HG02571 (cell line): Measurements from ENCODE around the gene CDHR2.

Experiments
- ATAC-seq: cut with Tn5 transposase; IDR thresholded peaks from one replicate; pipeline ENCODE4 v1.9.1; 2021; ENCODE audit warnings: mild to moderate bottlenecking, moderate library complexity; ENCODE audit not compliant: unreplicated experiment

Gene CDHR2

DNA sequence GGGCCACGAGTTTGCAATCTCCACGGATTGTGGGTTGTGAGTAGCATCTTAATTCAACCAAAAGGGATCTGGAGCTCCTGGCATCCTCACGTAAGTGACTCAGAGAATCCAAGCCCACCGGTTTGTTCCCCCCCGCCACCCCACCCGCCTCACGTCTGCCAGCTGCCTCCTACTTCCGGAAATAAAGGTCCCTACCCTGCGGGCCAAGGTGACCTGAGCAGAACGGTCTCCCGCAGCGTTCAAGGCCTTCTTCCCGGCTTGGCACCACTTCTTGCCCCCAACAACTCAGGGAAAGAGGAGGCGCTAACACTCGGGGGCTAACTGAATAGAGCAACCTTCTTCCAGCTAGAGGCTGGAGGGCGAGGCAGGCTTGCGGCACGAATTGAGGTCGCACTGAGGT is 69.6 kb downstream of the CDHR2 start:
- ATAC-seq: no peak

- ATAC-seq: no peak
These were observed 70.0 kb downstream of the CDHR2 start for GRCh38 chr5:176619203-176619568.

- ATAC-seq: no peak
These were observed 70.6 kb downstream of the CDHR2 start for GRCh38 chr5:176619569-176620332.

DNA sequence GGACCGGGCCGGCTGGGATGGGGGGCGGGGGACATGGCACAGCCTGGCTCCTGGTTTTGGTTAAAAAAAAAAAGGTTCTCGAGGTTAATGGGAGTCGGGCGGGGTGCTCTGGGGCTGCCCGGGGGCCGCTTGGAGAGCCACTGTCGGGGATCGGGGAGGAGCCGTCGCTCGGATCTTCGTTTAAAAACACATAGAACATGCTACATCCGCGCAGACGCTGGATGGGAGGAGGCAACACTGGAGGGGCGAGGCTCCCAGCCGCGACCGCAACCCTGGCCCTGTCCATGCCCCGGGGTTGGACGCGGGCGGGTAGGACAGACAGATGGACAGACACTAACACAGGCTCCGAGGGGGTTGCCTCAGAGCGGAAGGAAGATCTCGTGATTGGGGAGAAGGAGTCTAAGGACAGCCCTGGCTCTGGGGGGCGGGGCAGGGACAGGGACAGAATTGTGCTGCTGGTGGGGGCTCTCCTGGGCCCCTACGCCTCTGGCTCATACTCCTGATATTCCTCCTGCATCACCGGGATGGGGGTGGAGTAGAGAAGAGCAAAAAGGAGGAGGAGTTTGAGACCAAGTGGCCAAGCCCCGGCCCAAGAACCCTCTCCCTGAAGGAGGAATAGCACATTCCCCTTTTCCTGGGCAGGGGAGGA is 71.3 kb downstream of the CDHR2 start:
- ATAC-seq: no peak

- no peak for ATAC-seq
These were observed 72.5 kb downstream of the CDHR2 start for GRCh38 chr5:176621661-176622079.

DNA sequence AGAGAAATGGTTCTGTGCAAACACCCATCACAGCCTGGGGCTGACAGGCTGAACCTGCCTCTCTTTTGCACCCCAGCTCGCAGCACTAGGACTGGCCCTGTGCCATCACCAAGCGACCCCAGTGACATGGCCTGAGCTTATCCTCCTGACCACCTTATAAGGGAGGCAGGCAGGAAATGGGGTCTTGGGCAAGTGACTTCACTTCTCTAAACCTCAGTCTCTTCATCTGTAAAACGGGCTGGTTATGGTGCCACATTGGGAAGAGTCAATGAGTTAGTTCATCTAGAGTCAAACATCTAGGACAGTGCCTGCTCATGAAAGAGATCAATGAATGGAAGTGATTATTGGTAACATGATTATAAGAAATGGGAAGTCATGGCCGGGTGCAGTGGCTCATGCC is 75.0 kb downstream of the CDHR2 start:
- no peak for ATAC-seq

DNA sequence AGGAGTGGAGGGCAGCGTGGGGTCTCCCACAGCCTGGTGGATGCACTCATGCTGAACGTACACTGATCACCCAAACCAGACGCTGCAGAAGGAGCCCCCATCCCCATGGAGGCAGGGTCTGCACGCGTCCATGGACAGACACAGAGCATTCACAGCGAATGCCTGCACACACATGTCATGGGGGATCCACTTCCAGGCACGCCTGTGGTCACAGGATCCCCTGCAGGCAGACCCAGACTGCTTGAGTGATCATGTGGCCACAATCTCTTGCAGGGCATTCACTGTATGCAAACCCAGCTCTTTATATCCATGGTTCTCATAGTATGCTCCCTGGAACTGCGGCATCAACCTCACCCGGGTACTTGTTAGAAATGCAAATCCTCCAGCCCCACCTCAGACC is 75.8 kb downstream of the CDHR2 start:
- no peak for ATAC-seq

GRCh38 chr5:176625512-176625911 is 76.4 kb downstream of the CDHR2 start:
- ATAC-seq: no peak

DNA sequence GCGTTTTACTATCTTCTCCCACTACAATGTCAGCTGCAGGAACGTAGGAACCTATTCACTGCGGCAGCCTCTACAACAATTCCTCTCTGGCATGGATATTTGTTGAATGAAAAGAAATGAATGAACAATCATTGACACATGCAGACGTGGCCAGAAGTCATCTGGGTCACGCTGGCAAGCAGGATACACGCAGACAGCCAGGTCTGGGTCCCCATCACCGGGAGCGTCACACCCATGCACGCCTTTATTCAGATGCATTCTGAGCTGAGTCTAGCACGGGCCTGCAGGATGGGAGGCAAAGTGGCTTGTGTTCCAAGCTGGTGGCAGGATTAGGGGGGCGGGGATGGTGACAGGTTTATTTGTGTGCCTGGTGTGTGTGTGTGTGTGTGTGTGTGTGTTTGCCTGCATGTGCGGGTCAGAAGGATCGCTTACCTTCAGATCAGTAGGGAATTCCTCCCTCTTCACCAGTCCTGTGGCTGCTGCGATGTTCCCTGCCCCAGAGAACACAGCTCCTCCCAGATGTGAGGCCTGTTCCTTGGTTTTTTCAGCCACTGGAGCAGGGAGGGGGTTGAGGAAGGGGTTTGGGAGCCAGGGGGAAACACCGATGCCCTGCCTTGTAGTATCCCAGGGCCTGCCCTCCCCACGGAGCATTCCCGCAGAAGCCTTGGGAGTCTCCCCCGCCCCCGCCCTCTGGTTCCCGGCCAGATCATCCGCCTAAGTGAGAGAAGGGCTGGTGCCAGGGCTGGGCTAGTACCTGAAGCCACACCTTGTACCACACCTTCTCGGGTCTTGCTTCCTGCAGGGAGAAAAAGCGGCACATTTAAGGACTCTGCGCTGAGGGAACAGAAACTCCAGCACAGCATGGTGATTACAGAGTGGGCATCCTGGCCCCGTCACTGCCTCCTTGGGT is 77.1 kb downstream of the CDHR2 start:
- ATAC-seq: no peak

- ATAC-seq: no peak
These were observed 77.7 kb downstream of the CDHR2 start for GRCh38 chr5:176626876-176627236.

DNA sequence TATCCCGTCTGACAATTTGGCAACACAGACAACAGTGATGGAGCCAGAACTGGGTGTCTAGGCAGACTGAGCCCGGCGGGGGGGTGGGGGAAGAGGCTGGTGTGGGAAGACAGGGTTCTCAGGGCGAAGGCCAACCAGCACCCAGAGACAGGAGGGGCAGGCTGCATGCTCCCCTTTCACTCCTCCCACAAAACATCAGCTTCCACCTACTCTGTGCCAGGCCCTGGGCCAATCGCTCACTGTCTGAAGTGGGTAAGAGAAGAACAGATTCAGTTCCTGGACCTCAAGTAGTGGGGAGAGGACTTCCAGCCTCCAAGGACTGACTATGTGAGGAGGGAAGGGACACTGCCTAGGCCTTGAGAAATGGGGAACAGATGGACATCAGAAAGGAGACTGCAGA is 78.4 kb downstream of the CDHR2 start:
- ATAC-seq: no peak

DNA sequence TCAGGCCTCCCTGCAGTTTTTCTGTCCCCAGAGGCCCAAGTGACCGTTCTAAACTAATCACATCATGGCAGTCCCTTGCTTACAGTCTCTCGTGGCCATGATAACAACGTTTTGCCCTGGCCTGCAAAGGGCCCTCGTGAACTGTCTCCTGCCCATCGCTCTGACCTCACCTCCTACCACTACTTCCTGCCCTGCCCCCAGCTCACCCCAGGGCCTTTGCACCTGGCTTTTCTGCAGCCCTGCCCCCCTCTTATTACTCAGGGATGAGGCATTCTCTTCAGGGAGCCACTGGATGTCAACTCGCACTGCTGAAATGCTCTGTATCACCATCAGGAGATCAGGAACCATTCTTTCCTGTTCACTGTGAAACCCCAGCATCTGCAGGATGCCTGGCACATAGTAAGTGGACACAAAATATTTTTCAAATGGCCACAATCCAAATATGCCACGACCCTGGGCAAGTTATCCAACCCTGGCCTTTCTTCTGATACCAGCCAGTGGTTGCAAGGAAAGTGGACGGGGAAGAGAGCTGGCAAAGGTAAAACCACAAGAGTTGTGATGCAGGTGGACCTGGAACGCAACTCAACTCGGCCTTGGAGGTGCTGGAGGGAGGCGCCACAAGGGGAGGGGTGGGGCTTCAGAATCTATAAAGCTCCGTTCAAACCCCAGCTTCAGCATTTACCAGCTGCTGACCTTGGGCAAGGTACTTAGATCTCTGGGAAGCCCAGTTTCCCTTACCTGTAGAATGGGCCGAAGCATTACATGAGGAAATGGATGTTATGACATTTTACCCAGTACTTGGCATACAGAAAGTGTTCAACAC is 79.5 kb downstream of the CDHR2 start:
- ATAC-seq: no peak

DNA sequence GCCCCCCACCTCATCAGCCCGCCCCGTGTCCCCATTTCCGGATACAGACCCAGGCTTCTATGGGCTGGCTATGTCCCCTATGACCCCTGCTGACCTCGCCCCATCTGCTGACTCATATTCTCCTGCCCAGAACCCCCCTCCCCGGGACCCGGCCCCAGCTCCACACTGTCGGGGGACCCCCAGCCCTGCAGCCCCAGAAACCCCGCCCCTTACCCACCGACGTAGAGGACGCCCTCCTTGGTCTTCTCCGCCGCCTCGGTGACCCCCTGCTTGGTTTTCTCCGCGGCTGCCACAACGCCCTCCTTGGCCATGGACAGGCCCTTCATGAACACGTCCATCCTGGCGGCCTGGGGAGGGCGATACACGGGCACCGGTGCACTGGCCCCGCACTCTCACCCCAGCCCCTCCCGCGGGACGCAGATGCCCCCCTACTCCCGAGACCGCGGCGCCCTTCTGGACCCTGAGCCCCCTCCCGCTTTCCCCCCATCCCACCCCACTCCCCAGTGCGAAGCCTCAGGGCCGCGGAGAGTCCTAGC is 80.2 kb downstream of the CDHR2 start:
- no peak for ATAC-seq

DNA sequence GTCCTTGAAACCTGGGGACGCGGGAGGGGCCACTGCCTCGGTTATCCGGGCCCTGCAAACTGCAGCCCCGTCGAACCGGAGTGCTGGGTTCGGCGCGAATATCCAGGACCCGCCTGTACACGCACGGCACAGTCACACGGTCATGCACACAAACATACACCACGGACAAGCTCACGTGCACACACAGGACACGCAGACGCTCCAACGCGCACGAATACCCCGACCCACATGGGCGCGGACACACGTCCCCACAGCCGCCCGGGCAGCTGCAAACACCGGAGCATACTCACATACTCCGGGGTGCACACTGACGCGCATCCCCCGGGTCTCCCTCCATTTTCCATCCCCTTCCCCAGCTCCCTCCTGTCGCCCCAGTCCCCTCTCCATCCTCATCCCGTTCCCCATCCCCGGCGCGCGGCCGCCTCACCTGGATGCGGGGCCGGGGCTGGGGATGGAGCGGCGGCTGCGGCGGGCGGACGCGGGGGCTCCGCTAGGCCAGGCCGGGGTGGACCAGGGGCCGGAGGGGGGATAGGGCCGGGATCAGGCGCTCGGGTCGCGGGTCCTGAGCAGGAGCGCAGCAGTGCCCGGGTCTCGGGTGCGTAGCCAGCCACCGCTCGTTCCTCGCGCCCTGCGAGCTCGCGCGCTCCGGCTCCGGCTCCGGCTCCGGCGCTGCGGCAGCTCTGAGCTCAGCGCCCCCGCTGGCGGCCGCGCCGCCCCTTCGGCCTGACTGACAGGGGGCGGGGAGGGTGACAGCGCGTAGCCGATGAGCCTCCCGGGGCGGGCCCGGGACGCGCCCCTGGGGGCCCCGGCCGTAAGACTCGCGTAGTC is 80.9 kb downstream of the CDHR2 start, which contains the start of the genes EIF4E1B and SNCB:
TSS of gene EIF4E1B (plus strand) at position 823 of the 828 bp plus-strand sequence. CDS start 12,113 bp downstream, outside the sequence.
TSS of gene SNCB (minus strand) at position 682 of the 828 bp plus-strand sequence. CDS start 880 bp downstream, outside the sequence.
- no peak for ATAC-seq

- no peak for ATAC-seq
These were observed 81.6 kb downstream of the CDHR2 start for GRCh38 chr5:176630681-176631222.

DNA sequence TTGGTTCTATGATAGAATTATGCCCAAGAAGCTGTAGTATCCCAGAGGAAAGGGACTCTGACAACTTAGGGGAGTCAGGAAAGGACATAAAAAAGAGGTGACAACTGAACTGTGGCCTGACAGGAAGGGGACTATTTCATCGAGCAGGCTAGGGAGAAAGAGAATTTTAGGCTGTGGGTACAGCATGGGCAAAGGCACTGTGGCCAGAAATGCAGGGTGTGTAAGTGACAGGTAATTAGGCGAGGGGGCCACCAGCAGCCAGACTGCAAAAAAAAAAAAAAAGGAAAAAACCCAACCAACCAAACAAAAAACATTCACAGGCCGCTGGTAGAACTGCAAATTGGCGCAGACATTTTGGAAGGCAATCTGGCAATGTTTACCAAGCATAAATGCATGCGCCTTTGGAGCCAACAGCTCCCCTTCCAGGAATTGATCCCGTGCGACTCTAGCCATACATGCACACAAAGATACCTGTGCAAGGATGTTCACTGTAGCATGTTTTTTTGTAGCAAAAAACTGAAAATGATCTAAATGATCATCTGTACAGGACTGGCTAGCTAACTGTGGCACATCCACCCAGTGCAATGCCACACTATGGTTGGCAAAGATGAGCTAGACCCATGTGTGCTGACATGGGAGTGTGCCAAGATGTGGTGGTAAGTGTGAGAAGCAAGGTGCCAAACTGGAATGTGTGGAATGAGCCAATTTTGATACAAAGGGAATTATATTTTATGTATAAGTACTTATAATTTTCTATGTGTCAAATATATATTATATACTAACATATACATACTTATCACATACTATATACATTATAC is 82.5 kb downstream of the CDHR2 start:
- no peak for ATAC-seq

DNA sequence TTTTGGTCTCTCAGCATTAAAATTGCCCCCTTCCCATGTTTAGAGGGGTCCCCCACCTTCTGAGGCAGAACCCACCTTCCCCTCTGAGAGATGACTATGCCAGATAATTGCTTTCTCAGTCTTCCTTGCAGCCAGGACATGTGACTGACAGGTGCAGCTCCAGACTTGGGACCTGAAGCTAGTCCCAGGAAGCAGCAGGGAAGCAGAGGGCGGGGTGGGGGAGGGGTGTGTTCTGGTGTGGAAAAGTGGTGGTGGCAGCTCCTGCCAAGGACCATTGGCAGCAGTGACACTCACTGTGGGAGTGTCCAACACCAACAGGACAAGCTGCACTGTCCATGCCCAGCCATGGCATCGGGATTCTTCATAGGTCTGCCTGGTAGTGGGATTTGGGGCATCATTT is 83.6 kb downstream of the CDHR2 start:
- ATAC-seq: no peak

GRCh38 chr5:176633598-176633997 is 84.5 kb downstream of the CDHR2 start:
- no peak for ATAC-seq
